Metanephros (tissue), 2 donors: ENCODE data around the gene PCNX3. TPM values are rescaled to one million over a fixed set of nuclear protein-coding genes. Genes with fewer than 3 reads are reported as not detected.

Experiments used
- small RNA-seq: library from RNA; depleted of rRNA; stranded (forward); fragments of <200 nt; gene quantifications from one replicate; pipeline ENCODE3, GENCODE V24; 2014; ENCODE audit warnings: low replicate concordance
- total RNA-seq: library from RNA; depleted of rRNA; stranded (reverse); fragments of >200 nt; gene quantifications from one replicate; pipeline ENCODE4 v1.2.3, GENCODE V29; 2014

The PCNX3 gene
- total RNA-seq: 25.6 TPM

DNA sequence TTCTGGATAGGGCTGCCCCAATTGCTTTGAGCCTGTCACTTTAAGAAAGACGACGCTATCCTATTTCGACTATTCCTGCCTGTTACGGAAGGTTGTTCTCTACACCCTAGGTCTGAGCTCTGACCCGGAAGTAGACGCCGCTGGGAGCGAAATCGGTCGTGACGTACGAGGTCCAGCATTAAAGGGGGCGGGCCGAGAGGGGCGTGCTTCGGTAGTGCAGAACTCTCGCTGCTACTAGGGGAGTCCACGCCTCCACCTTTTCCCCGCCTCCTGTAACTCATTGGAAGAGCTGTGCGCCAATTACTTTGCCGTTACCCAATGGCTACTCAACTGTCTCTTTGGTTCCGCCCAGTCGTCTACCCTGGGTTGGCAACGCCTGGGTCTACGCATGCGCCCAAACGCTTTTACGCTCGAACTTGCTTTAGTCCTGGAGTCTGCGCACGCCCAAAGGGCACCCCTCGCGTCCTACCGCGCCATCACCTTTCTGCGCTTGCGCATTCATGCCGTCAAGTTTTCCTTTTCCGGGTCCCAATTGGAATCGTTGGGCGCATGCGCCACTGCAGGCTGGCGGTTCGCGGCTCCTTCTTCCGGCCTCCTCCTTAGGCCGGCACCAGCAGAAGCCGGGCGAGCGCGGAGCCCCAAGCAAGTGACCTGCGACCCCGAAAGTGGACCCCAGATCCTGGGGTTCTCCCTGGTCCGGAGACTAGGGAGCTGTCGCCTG, at the start of gene PCNX3:
Gene PCNX3 (plus strand): TSS at position 548 of the 721 bp plus-strand sequence. CDS start 536 bp downstream, outside the sequence.

DNA sequence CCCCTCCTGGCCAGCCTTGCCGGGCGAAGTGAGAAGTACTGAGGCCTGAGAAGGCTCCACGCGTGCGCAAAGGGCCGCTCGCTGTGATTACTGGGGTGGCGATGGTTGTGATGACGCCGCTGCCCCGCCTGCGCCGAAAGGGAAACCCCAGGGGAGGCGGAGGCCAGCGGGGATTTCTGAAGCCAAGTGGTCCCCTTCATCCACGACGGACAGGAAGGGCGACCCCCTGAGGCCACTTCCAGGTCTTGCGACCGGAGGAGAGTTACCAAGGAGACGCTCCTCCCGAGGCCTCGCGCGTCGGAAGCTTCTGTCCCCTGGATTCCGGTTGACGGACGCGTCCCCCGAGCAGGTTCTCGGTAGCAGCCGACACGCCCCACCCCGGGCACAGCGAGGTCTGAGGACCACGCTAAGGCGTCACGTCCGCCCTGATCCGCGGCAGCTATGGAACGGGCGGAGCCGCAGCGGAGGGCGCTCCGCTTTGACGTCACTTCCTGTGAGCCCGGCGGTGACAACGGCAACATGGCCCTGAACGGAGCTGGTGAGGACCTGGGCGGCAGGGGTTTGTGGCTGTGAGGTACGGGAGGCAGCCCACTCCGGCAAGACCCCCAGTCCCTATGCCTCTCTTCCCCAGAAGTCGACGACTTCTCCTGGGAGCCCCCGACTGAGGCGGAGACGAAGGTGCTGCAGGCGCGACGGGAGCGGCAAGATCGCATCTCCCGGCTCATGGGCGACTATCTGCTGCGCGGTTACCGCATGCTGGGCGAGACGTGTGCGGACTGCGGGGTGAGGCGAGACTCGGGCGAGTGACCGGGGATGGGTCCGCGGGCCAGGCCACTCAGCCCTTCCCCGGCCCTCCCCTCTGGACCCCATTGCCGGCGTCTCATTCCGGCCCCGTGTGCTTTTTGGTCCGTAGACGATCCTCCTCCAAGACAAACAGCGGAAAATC, 45.3 kb upstream of the PCNX3 start, which contains the start of gene ZNRD2:
Gene ZNRD2 (plus strand): TSS at position 505 of the 946 bp plus-strand sequence. CDS start 15 bp downstream, at position 520.

DNA sequence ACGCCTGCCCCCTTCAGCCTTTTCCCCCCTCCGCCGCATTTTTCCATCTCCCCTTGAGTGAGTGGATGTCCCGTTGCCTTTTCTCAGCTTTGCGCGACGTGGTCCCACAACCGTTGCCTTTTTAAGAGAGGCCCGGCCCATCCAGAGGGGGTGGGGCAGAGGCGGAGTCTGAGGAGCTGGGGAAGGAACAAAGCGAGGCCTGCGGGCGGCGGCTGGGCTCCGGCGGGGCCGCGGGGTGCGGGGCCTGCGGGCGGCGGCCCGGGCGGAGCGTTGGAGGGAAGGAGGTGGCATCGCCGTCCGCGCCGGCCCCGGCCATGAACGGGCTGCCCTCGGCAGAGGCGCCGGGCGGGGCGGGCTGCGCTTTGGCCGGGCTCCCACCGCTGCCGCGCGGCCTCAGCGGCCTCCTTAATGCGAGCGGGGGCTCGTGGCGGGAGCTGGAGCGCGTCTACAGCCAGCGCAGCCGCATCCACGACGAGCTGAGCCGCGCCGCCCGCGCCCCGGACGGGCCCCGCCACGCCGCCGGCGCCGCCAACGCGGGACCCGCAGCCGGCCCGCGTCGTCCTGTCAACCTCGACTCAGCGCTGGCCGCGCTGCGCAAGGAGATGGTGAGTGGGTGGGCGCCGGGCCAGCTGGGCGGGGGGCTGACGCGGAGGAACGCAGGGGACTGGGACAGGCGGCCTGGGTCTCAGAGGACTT, 43.1 kb upstream of the PCNX3 start, which contains the start of gene FAM89B:
Gene FAM89B (plus strand): TSS at position 183 of the 696 bp plus-strand sequence. CDS start 132 bp downstream, at position 315.

DNA sequence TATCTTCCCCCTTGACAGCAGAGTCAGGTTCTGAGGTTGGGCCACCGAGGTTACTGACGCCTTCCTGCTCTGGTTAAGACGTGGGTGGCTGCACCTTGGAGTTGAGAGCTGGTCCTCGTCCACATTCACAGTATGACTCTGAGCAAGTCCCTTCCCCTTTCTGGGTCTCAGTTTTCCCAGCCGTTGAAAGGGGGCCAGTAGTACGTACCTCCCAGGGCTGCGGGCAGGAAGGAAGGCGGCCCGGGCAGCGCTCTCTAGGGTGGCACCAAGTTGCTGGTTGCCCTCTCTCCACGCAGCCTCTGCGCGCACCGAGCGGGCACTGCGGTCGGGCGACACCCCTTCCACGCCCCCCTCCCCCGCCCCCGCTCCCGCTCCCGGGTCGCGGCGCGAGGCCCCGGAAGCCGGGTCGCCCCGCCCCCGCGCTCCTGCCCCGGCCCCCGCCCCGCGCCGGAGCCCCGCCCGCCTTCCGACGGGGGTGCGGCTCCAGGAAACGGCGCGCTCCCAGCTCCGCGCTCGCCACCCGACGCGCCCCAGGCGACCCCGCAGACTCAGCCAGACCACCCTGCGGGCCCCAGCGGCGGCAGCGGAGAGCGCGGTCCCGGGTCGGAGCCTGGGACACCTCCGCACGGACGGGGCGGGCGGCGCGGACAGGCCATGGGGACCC, 39.9 kb upstream of the PCNX3 start, which contains the start of gene EHBP1L1:
Gene EHBP1L1 (plus strand): TSS at position 486 of the 664 bp plus-strand sequence. CDS start 250 bp downstream, outside the sequence.

DNA sequence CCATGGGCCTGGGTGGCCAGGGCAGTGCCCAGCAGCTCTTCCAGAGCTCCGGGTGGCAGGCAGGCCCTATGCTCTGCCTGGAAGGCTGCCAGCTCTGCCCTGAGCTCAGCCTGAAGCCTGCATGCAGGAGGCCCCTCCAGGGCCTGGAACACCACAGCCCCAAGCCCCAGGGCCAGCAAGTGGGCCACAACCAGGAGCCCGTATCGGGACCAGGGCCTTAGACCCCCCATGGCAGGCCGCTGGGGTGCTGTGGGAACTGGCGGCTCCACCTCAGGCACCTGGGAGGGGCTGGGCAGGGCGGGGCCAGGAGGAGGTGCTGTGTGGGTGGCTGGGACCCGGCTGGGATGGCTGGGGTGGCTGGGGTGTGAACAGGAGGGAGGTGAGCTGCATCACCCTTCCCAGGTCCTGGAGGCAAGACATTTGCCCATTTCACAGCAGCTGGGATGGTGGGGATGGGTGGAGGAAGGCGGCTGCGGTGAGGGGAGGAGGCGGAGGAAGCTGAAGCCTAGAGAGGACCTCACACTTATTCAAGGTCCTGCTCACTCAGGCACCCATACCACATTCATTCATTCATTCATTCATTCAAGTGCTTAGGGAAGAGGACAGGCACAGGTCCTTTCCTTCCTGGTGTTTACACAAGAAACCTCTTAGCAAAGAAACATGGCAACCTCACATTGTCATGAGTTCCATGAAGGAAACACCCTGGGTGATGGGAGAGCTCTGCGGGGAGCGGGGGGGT, 19.9 kb upstream of the PCNX3 start, which contains the start of gene KCNK7:
Gene KCNK7 (minus strand): TSS at position 258 of the 739 bp plus-strand sequence. CDS start 28 bp downstream, at position 230.

GRCh38 chr11:65637794-65638419, 22.3 kb downstream of the PCNX3 start, which contains the start of gene SIPA1:
Gene SIPA1, plus strand, starts transcription at chr11:65638101. Its CDS starts 2,821 bp downstream, at chr11:65640922.

DNA sequence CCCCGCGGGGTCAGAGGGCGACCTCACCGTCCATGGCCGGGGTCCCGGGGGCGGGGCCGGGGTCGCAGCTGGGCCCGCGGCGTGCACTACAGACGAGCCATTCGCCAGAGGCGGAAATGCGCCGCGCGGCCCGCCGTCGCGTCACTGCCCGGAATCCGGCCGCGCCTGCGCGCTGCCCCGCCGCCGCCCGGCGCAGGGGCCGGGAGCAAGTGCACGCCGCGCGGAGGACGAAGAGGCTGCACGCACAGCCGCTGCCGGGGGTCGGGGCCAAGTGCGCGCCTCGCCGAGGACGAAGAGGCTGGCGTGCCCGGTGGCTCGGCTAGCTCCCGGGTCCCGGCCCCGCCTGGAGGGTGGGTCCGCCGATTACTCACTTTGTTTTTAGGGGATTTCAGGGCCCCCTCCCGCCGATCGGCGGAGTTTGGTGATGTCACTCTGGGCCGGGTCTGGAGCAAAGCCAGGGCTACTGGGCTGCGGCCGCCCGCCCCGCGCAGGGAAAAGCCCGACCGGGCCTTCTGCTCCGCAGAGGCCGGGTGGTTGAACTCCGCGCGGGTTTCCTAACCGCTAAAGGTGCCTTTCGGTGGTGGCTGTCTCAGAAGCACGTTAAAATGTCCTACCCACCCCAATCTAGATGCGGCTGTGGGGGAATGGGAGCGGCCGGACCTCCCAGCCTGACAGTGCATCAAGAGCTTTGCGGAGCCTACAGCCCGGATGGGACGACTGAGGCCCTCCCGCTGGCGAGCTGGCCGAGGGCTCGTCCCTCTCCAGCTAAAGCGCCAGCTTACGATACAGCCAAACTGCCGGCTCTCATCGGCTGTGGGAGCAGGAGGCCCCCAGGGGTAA, 47.4 kb downstream of the PCNX3 start, which contains the start of gene RELA:
Gene RELA (minus strand): TSS at position 118 of the 840 bp plus-strand sequence. CDS start 84 bp downstream, at position 34.

Small RNA genes lying within 50 kb of the gene (small RNA-seq; reads per million reads assigned to genes)
- gene MIR4489 (not detected), gene MIR4690 (0.07 reads per million)

Other genes starting within 250 kb of the PCNX3 start
- gene SLC25A45, start 233.1 kb upstream of the PCNX3 start, total RNA-seq: 8.9 TPM
- 27.0 TPM for gene FRMD8, start 229.1 kb upstream of the PCNX3 start, total RNA-seq
- gene NEAT1, start 193.0 kb upstream of the PCNX3 start, total RNA-seq: 148 TPM
- gene MALAT1, start 116.7 kb upstream of the PCNX3 start, total RNA-seq: 21,533 TPM
- gene SCYL1, start 90.7 kb upstream of the PCNX3 start, total RNA-seq: 54.7 TPM
- 151 TPM for gene LTBP3, start 57.4 kb upstream of the PCNX3 start, total RNA-seq
- 41.4 TPM for gene ZNRD2, start 45.3 kb upstream of the PCNX3 start, total RNA-seq
- 23.0 TPM for gene FAM89B, start 43.2 kb upstream of the PCNX3 start, total RNA-seq
- 99.4 TPM for gene EHBP1L1, start 39.7 kb upstream of the PCNX3 start, total RNA-seq
- gene KCNK7, start 20.0 kb upstream of the PCNX3 start, total RNA-seq: 0.35 TPM
- gene MAP3K11, start 1.6 kb upstream of the PCNX3 start, total RNA-seq: 45.9 TPM
- 35.8 TPM for gene SIPA1, start 22.3 kb downstream of the PCNX3 start, total RNA-seq
- 35.4 TPM for gene RELA, start 47.1 kb downstream of the PCNX3 start, total RNA-seq
- 52.8 TPM for gene KAT5, start 96.5 kb downstream of the PCNX3 start, total RNA-seq
- gene RNASEH2C, start 105.0 kb downstream of the PCNX3 start, total RNA-seq: 35.3 TPM
- gene AP5B1, start 165.2 kb downstream of the PCNX3 start, total RNA-seq: 11.6 TPM
- 15.0 TPM for gene OVOL1, start 171.3 kb downstream of the PCNX3 start, total RNA-seq
- 1.9 TPM for gene SNX32, start 218.2 kb downstream of the PCNX3 start, total RNA-seq
- gene CFL1, start 242.4 kb downstream of the PCNX3 start, total RNA-seq: 360 TPM
- 53.4 TPM for gene MUS81, start 244.7 kb downstream of the PCNX3 start, total RNA-seq